Osteocyte (in vitro differentiated cells): ENCODE results near the gene RAB11FIP5. TPM values are rescaled to one million over a fixed set of nuclear protein-coding genes. Genes with fewer than 3 reads are reported as not detected.

Source experiments
- DNase-seq: peaks from one replicate; pipeline ENCODE4 v3.0.0; 2021; ENCODE audit warnings: mixed read lengths; ENCODE audit not compliant: unreplicated experiment; ENCODE audit errors: extremely low spot score
- H3K27ac Mint-ChIP-seq: one replicate; pipeline ENCODE4 v1.8.0; 2021; ENCODE audit warnings: mild to moderate bottlenecking, mixed read lengths; ENCODE audit not compliant: unreplicated experiment
- H3K27me3 Mint-ChIP-seq: one replicate; pipeline ENCODE4 v1.8.0; 2021; ENCODE audit warnings: mixed read lengths; ENCODE audit not compliant: unreplicated experiment
- H3K36me3 Mint-ChIP-seq: one replicate; pipeline ENCODE4 v1.8.0; 2021; ENCODE audit warnings: mixed read lengths; ENCODE audit not compliant: unreplicated experiment
- H3K4me1 Mint-ChIP-seq: one replicate; pipeline ENCODE4 v1.8.0; 2021; ENCODE audit warnings: mixed read lengths; ENCODE audit not compliant: unreplicated experiment
- H3K4me3 Mint-ChIP-seq: one replicate; pipeline ENCODE4 v1.8.0; 2021; ENCODE audit warnings: mild to moderate bottlenecking, moderate library complexity, mixed read lengths; ENCODE audit not compliant: unreplicated experiment
- H3K9me3 Mint-ChIP-seq: one replicate; pipeline ENCODE4 v1.8.0; 2021; ENCODE audit warnings: mixed read lengths; ENCODE audit not compliant: unreplicated experiment
- CTCF ChIP-seq: fragments of 200-600 bp; sonication (generic); IDR thresholded peaks from 2 replicates; pipeline ENCODE4 v1.5.0; 2021; ENCODE audit warnings: antibody characterized with exemption, mild to moderate bottlenecking, moderate library complexity
- total RNA-seq: library from RNA; stranded (reverse); gene quantifications from 2 replicates; pipeline ENCODE4 v1.2.1, GENCODE V29; 2021

RAB11FIP5 gene
- total RNA-seq, 1 donor from 2014 or later: 35.5 TPM

- DNase-seq: no peak
- H3K36me3 Mint-ChIP-seq: no peaks in the 10 kb centered on the region
Observed at GRCh38 chr2:73114273-73114867, 1.6 kb upstream of the RAB11FIP5 start.

GRCh38 chr2:73112026-73112912, 479 bp downstream of the RAB11FIP5 start:
- H3K4me3 Mint-ChIP-seq: peak overlapping the region; percentile 83
- peaks cover 38% of the 10 kb centered on the region for H3K4me1 Mint-ChIP-seq
- DNase-seq: no peak
- no peaks in the 10 kb centered on the region for H3K27me3 Mint-ChIP-seq
- H3K27ac Mint-ChIP-seq: peak overlapping the region; percentile 87
- H3K9me3 Mint-ChIP-seq: no peaks in the 10 kb centered on the region
- H3K36me3 Mint-ChIP-seq: no peaks in the 10 kb centered on the region
- TF ChIP-seq CTCF: no peak

More at GRCh38 chr2:73114273-73114867, 1.6 kb upstream of the RAB11FIP5 start:
- Mint-ChIP-seq H3K4me3 (peak overlapping the region; percentile 44), H3K9me3 (no peaks in the 10 kb centered on the region), H3K4me1 (peaks cover 25% of the 10 kb centered on the region), H3K27me3 (no peaks in the 10 kb centered on the region), H3K27ac (no peak overlapping the region)
- no peak for TF ChIP-seq CTCF

GRCh38 chr2:73111073-73112025, 1.4 kb downstream of the RAB11FIP5 start:
- peak overlapping the region; percentile 83 for H3K4me3 Mint-ChIP-seq
- TF ChIP-seq CTCF: no peak
- DNase-seq: no peak
- H3K9me3 Mint-ChIP-seq: no peaks in the 10 kb centered on the region
- no peaks in the 10 kb centered on the region for H3K36me3 Mint-ChIP-seq
- H3K27ac Mint-ChIP-seq: peak overlapping the region; percentile 87
- peaks cover 45% of the 10 kb centered on the region for H3K4me1 Mint-ChIP-seq
- no peaks in the 10 kb centered on the region for H3K27me3 Mint-ChIP-seq

GRCh38 chr2:73110168-73111072, 2.3 kb downstream of the RAB11FIP5 start:
- H3K9me3 Mint-ChIP-seq: no peaks in the 10 kb centered on the region
- TF ChIP-seq CTCF: no peak
- peak overlapping the region; percentile 87 for H3K27ac Mint-ChIP-seq
- DNase-seq: no peak
- H3K4me3 Mint-ChIP-seq: peak overlapping the region; percentile 83
- H3K4me1 Mint-ChIP-seq: peaks cover 47% of the 10 kb centered on the region
- no peaks in the 10 kb centered on the region for H3K36me3 Mint-ChIP-seq
- no peaks in the 10 kb centered on the region for H3K27me3 Mint-ChIP-seq
